ENCODE results near the gene CSF1R.

GRCh38 chr5:150082889-150083288, 3.5 kb downstream of the CSF1R start:
- no peak for TF ChIP-seq EZH2 (IDR thresholded peaks at IDR 0.05; ENCODE audit: borderline replicate concordance, low read depth, low read length, poor library complexity, severe bottlenecking)
- TF ChIP-seq CTCF (conservative IDR thresholded peaks at IDR 0.05; ENCODE audit: low read depth, low read length): no peak
